Measurements from ENCODE around the gene MEP1A. TPM values are rescaled to one million over a fixed set of nuclear protein-coding genes. Genes with fewer than 3 reads are reported as not detected.
"Not testable (repeated sequence)": the region's sequence is repeated elsewhere in the genome, so short reads cannot be mapped to it uniquely, and the experiment has no call there.

Gene MEP1A
- total RNA-seq, 1 donor from 2014 or later, result 2.6 TPM

DNA sequence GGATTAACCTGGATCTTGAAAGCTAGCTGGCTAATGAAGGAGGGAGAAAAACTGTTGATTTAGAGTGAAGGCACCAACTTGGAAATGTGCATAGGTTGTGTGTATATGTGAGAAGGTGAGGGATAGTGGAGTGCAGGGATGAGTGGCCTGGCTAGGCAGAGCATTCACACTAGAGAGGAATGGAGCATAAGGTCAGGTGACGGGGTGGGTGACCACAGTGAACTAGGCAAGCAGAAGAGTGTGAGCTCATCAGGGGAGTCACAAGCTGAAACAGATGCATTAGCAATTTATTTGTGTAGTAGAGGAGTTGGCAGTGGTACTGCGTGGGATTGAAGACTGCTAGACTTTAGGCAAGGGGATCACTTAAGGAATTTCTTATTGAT, 36.0 kb upstream of the MEP1A start:
- H3K36me3 Mint-ChIP-seq (ENCODE audit: insufficient read depth), result no peaks in the 10 kb centered on the region
- no peaks in the 10 kb centered on the region for H3K4me1 Mint-ChIP-seq (ENCODE audit: low read depth)
- DNase-seq (ENCODE audit: low spot score, unreplicated experiment), result no peak
- TF ChIP-seq, protein P1, sequence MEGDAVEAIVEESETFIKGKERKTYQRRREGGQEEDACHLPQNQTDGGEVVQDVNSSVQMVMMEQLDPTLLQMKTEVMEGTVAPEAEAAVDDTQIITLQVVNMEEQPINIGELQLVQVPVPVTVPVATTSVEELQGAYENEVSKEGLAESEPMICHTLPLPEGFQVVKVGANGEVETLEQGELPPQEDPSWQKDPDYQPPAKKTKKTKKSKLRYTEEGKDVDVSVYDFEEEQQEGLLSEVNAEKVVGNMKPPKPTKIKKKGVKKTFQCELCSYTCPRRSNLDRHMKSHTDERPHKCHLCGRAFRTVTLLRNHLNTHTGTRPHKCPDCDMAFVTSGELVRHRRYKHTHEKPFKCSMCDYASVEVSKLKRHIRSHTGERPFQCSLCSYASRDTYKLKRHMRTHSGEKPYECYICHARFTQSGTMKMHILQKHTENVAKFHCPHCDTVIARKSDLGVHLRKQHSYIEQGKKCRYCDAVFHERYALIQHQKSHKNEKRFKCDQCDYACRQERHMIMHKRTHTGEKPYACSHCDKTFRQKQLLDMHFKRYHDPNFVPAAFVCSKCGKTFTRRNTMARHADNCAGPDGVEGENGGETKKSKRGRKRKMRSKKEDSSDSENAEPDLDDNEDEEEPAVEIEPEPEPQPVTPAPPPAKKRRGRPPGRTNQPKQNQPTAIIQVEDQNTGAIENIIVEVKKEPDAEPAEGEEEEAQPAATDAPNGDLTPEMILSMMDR (IDR thresholded peaks at IDR 0.05; ENCODE audit: unreplicated experiment), result no peak
- H3K4me3 Mint-ChIP-seq (ENCODE audit: low read depth), result no peak overlapping the region
- peaks cover 3% of the 10 kb centered on the region for H3K27me3 Mint-ChIP-seq
- H3K9me3 Mint-ChIP-seq (ENCODE audit: low read depth), result no peaks in the 10 kb centered on the region
- no peak overlapping the region for H3K27ac Mint-ChIP-seq

DNA sequence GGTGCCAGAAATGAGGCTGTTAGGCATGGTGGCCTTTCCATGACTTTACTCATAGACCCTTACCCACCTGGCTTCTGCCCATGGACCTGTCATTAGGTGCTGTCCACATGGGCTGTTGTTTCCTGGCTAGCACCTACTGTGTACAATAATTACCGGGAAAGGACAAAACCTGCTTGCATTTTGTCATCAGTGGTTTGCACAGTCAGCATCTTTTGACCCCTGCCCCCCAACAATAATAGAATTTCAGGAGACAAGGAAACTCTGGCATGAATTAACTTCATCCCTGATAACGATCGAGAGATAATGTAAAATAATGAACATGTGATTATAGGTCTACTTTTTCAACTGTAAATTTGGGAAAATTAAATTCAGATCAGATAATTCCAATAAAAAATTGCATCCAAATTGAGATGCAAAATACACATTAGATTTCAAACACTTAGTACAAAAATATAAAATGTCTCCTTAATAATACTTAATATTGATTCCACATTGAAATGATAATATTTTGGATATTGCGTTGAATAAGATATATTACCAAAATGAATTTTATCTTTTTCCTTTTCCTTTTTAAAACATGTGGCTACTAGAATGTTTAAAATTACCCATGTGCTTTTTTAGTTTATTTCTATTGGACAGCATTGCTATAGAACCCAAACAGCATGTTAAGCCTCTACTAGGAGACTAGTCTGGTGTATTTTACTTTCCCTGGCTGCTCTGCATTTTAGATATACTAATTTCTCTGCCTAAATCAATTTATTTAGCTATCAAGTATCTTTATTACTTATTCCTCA, 34.0 kb upstream of the MEP1A start:
- Mint-ChIP-seq H3K36me3 (ENCODE audit: insufficient read depth) (no peaks in the 10 kb centered on the region), H3K27ac (no peak overlapping the region), H3K4me3 (ENCODE audit: low read depth) (no peak overlapping the region), H3K27me3 (peaks cover 3% of the 10 kb centered on the region), H3K9me3 (ENCODE audit: low read depth) (peaks cover 4% of the 10 kb centered on the region), H3K4me1 (ENCODE audit: low read depth) (no peaks in the 10 kb centered on the region)
- DNase-seq (ENCODE audit: low spot score, unreplicated experiment), result no peak
- TF ChIP-seq, protein P1 (IDR thresholded peaks at IDR 0.05; ENCODE audit: unreplicated experiment), result no peak

DNA sequence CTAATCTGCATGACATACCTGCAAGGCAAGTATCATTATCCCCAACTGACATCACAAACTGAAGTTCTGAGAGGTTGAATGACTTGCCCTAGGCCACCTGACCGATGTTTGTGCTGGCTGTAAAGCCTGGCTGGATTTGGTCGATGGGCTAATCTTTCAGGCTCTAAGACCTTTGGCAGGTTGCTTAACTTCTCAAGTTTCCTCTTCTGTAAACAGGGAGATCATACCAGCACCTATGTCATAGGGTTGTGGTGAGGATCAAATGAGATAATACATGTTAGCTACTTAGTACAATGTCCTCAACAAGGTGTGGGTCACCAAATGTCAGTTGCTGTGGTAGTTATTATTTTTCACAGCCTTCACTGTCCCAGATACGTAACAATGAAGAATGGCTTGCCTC, 32.3 kb upstream of the MEP1A start:
- Mint-ChIP-seq H3K27ac (no peak overlapping the region), H3K27me3 (peaks cover 3% of the 10 kb centered on the region), H3K4me1 (ENCODE audit: low read depth) (no peaks in the 10 kb centered on the region), H3K4me3 (ENCODE audit: low read depth) (no peak overlapping the region), H3K9me3 (ENCODE audit: low read depth) (peaks cover 10% of the 10 kb centered on the region), H3K36me3 (ENCODE audit: insufficient read depth) (no peaks in the 10 kb centered on the region)
- DNase-seq (ENCODE audit: low spot score, unreplicated experiment), result no peak
- TF ChIP-seq, protein P1 (IDR thresholded peaks at IDR 0.05; ENCODE audit: unreplicated experiment), result no peak

DNA sequence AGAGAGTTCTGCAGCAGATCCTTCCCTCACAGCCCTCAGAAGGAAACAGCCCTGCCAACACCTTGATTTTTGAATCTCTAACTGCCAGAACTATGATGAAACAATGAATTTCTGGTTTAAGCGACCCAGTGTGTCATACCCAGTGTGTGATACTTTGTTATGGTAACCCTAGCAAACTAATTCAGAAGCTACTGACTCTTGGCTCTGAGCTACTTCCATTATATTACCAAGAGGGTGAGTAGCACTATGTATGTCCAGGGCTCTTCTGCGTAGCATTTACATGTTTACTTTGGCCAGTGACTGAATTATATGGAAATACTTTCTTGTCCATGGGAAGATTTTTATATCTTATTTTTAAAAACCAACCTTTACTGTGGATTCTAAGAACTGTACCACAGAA, 29.7 kb upstream of the MEP1A start:
- TF ChIP-seq, protein P1 (IDR thresholded peaks at IDR 0.05; ENCODE audit: unreplicated experiment), result no peak
- Mint-ChIP-seq H3K27me3 (peaks cover 3% of the 10 kb centered on the region), H3K36me3 (ENCODE audit: insufficient read depth) (no peaks in the 10 kb centered on the region), H3K9me3 (ENCODE audit: low read depth) (peaks cover 18% of the 10 kb centered on the region), H3K4me1 (ENCODE audit: low read depth) (no peaks in the 10 kb centered on the region), H3K4me3 (ENCODE audit: low read depth) (no peak overlapping the region), H3K27ac (peak overlapping the region; percentile 7)
- DNase-seq (ENCODE audit: low spot score, unreplicated experiment), result no peak

DNA sequence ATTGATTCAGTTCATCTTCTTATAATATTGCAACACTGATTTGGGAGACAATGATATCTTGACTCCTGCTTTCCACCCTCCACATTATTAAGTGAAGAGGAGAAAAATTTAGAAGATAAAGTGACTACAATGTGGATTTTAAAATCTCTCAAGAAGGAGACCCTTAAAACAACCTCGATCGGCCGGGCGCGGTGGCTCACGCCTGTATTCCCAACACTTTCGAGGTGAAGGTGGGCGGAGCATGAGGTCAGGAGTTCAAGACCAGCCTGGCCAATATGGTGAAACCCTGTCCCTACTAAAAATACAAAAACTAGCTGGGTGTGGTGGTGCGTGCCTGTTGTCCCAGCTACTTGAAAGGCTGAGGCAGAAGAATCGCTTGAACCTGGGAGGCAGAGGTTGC, 28.9 kb upstream of the MEP1A start:
- H3K27me3 Mint-ChIP-seq; H3K4me3 Mint-ChIP-seq (ENCODE audit: low read depth); H3K27ac Mint-ChIP-seq; DNase-seq (ENCODE audit: low spot score, unreplicated experiment); H3K4me1 Mint-ChIP-seq (ENCODE audit: low read depth); H3K36me3 Mint-ChIP-seq (ENCODE audit: insufficient read depth): not testable (repeated sequence)
- peaks cover 18% of the 10 kb centered on the region for H3K9me3 Mint-ChIP-seq (ENCODE audit: low read depth)

DNA sequence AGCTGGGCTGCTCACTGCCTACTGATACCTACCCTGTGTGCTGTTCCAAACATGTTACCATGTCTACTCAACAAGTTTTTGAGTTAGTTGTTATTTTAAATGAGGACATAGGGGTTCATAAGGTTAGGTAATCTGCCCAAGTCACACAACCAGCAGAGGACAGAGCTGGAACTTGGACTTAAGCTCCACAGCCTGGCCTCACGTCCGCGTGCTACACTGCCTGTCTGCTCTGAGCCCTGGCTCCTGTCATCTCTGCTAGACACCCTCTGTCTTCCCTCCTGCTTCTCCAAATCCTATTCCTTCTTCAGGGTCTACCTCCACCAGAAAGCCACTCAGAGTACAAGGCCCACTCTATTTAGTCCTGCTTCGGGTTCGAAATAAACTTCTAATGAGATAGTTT, 28.2 kb upstream of the MEP1A start:
- TF ChIP-seq, protein P1 (IDR thresholded peaks at IDR 0.05; ENCODE audit: unreplicated experiment), result no peak
- Mint-ChIP-seq H3K27ac (no peak overlapping the region), H3K27me3 (peaks cover under 1% of the 10 kb centered on the region), H3K4me1 (ENCODE audit: low read depth) (no peaks in the 10 kb centered on the region), H3K4me3 (ENCODE audit: low read depth) (no peak overlapping the region), H3K36me3 (ENCODE audit: insufficient read depth) (no peaks in the 10 kb centered on the region), H3K9me3 (ENCODE audit: low read depth) (peaks cover 18% of the 10 kb centered on the region)
- DNase-seq (ENCODE audit: low spot score, unreplicated experiment), result no peak

Measured in progenitor cell of endocrine pancreas (in vitro differentiated cells).